HepG2 (cell line): ENCODE results near the gene C16orf54. TPM values are rescaled to one million over a fixed set of nuclear protein-coding genes. Genes with fewer than 3 reads are reported as not detected.

Source experiments
- FOXA1 ChIP-seq, 2 experiments: fragments of 450-650 bp in 1 of 2; sonication (generic) in 1 of 2; formaldehyde crosslinking in 1 of 2; IDR thresholded peaks; 2 replicates each; pipeline versions ENCODE4 v1.4.0 to v1.6.1; 2016 to 2020; ENCODE audit warnings: missing genetic modification reagents in 1 of 2
- GATAD2A ChIP-seq: IDR thresholded peaks from 2 replicates; pipeline ENCODE4 v1.6.1; 2016
- GFI1 ChIP-seq: sonication (generic); formaldehyde crosslinking; IDR thresholded peaks from 2 replicates; pipeline ENCODE4 v1.5.0; 2020; ENCODE audit warnings: missing genetic modification reagents, mild to moderate bottlenecking, borderline replicate concordance
- NFE2L1 ChIP-seq: sonication (generic); formaldehyde crosslinking; IDR thresholded peaks from 2 replicates; pipeline ENCODE4 v1.4.0; 2020; ENCODE audit warnings: missing genetic modification reagents, mild to moderate bottlenecking, borderline replicate concordance
- NFYB ChIP-seq: sonication (generic); formaldehyde crosslinking; IDR thresholded peaks from 2 replicates; pipeline ENCODE4 v1.4.0; 2020; ENCODE audit warnings: missing genetic modification reagents
- PITX1 ChIP-seq: sonication (generic); formaldehyde crosslinking; IDR thresholded peaks from 2 replicates; pipeline ENCODE4 v1.5.1; 2020; ENCODE audit warnings: mild to moderate bottlenecking, missing genetic modification reagents
- RAD21 ChIP-seq: fragments of 450-650 bp; formaldehyde crosslinking; IDR thresholded peaks from 2 replicates; pipeline ENCODE4 v1.5.0; 2020; ENCODE audit warnings: mild to moderate bottlenecking
- SIX1 ChIP-seq: sonication (generic); formaldehyde crosslinking; IDR thresholded peaks from 2 replicates; pipeline ENCODE4 v1.4.0; 2020; ENCODE audit warnings: missing genetic modification reagents, borderline replicate concordance
- SOX6 ChIP-seq, 2 experiments: fragments of 450-650 bp in 1 of 2; sonication (generic) in 1 of 2; formaldehyde crosslinking in 1 of 2; IDR thresholded peaks; 2 replicates each; pipeline versions ENCODE4 v1.4.0 to v1.6.1; 2017 to 2020; ENCODE audit warnings: antibody characterized with exemption in 1 of 2, mild to moderate bottlenecking in 1 of 2, missing genetic modification reagents in 1 of 2
- SYNCRIP ChIP-seq: fragments of 200-400 bp; formaldehyde crosslinking; IDR thresholded peaks from 2 replicates; pipeline ENCODE4 v1.6.1; 2018; ENCODE audit warnings: mild to moderate bottlenecking, low read depth, low read length; ENCODE audit not compliant: insufficient read depth
- THAP11 ChIP-seq: IDR thresholded peaks from 2 replicates; pipeline ENCODE4 v1.6.1; 2016; ENCODE audit warnings: missing biosample characterization, missing genetic modification reagents
- ZBTB20 ChIP-seq: sonication (generic); formaldehyde crosslinking; IDR thresholded peaks from 2 replicates; pipeline ENCODE4 v1.8.1; 2023; ENCODE audit warnings: missing genetic modification reagents, low read depth, mild to moderate bottlenecking, borderline replicate concordance
- ZNF263 ChIP-seq: sonication (generic); formaldehyde crosslinking; IDR thresholded peaks from 2 replicates; pipeline ENCODE4 v1.4.0; 2020; ENCODE audit warnings: missing genetic modification reagents
- ZNF343 ChIP-seq: sonication (generic); formaldehyde crosslinking; IDR thresholded peaks from 2 replicates; pipeline ENCODE4 v1.4.0; 2020; ENCODE audit warnings: mild to moderate bottlenecking, missing genetic modification reagents
- ZNF354B ChIP-seq: sonication (generic); formaldehyde crosslinking; IDR thresholded peaks from 2 replicates; pipeline ENCODE4 v1.8.0; 2022; ENCODE audit warnings: mild to moderate bottlenecking, missing genetic modification reagents
- ZNF781 ChIP-seq: sonication (generic); formaldehyde crosslinking; IDR thresholded peaks from 2 replicates; pipeline ENCODE4 v1.5.1; 2020; ENCODE audit warnings: borderline replicate concordance, mild to moderate bottlenecking, missing genetic modification reagents; ENCODE audit errors: not compliant biosample characterization
- ZNF878 ChIP-seq: sonication (generic); formaldehyde crosslinking; IDR thresholded peaks from 2 replicates; pipeline ENCODE4 v1.8.1; 2023; ENCODE audit warnings: mild to moderate bottlenecking, missing genetic modification reagents, moderate library complexity
- polyA plus RNA-seq, 8 experiments: library from polyadenylated mRNA; depleted of rRNA in 3 of 8; stranded (reverse) in 7 of 8; unstranded in 1 of 8; fragments of >200 nt; fragmentation: Illumina TruSeq in 4 of 8; extraction: Trizol in 4 of 8; gene quantifications; 2 replicates each; pipeline versions ENCODE4 v1.2.1 to v1.2.3, GENCODE V29; 2011 to 2016; ENCODE audit warnings: low read depth in 4 of 8, missing spikeins in 1 of 8, mixed read lengths in 1 of 8; ENCODE audit not compliant: insufficient read depth in 1 of 8
- total RNA-seq, 5 experiments: library from RNA; depleted of rRNA; stranded (reverse); fragments of >200 nt; fragmentation: Illumina TruSeq; extraction: Trizol; gene quantifications; 2 replicates each; pipeline ENCODE4 v1.2.3, GENCODE V29; 2016; ENCODE audit warnings: low read depth in 1 of 5
- TF ChIP-seq, protein P1 (sequence below): sonication (generic); formaldehyde crosslinking; IDR thresholded peaks from 2 replicates; pipeline ENCODE4 v1.5.0; 2020; ENCODE audit warnings: missing genetic modification reagents
- TF ChIP-seq, protein P2 (sequence below): sonication (generic); formaldehyde crosslinking; IDR thresholded peaks from 2 replicates; pipeline ENCODE4 v1.4.0; 2020; ENCODE audit warnings: mild to moderate bottlenecking, missing genetic modification reagents
- TF ChIP-seq, protein P3 (sequence below): sonication (generic); formaldehyde crosslinking; IDR thresholded peaks from 2 replicates; pipeline ENCODE4 v1.4.0; 2020; ENCODE audit warnings: missing genetic modification reagents
- TF ChIP-seq, protein P4 (sequence below): IDR thresholded peaks from 2 replicates; pipeline ENCODE4 v1.6.1; 2016; ENCODE audit warnings: missing compliant biosample characterization, missing genetic modification reagents, borderline replicate concordance
- TF ChIP-seq, protein P5 (sequence below): sonication (generic); formaldehyde crosslinking; IDR thresholded peaks from 2 replicates; pipeline ENCODE4 v1.4.0; 2020; ENCODE audit warnings: missing genetic modification reagents, borderline replicate concordance

The C16orf54 gene
- total and polyA plus RNA-seq, 2 of the 13 experiments (the other 11 are each of a cell fraction or from before 2014, with no cell fraction given), result not detected

DNA sequence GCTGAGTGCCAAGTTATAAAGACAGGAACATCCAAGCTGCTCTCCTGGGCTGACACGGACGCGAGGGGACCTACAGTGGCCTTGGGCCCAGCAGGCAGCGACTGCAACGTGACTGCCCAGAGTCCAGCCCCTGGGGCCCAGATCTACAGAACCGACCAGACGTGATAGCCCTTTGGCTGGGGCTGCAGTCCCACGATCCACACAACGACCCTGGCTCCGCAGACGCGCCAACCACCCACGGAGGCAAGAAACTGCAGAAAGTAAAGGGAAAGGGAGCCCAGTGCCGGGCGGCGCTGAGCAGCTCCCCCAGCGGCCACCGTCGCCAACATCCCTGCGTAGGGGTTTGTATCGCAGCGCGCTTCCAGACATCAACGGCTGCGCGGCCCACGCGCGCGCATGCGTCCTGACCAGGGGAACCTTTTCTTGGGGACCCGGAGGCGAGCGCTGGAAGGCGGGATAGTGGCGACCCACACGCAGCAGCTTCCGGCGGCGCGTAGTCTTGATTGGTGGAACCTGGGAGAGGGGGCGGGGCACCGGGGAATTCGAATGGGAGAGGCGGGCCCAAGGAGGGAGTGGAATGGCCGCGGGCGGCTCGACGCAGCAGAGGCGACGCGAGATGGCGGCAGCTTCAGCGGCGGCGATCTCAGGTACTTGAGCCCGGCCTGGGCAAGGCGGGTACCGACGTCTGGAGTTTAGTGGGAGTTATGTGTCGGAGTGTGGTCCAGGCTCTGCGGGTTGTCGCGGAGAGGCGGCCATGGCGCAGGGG is 44.6 kb upstream of the C16orf54 start, which contains the start of gene KIF22 (continued):
- TF ChIP-seq, protein P1, sequence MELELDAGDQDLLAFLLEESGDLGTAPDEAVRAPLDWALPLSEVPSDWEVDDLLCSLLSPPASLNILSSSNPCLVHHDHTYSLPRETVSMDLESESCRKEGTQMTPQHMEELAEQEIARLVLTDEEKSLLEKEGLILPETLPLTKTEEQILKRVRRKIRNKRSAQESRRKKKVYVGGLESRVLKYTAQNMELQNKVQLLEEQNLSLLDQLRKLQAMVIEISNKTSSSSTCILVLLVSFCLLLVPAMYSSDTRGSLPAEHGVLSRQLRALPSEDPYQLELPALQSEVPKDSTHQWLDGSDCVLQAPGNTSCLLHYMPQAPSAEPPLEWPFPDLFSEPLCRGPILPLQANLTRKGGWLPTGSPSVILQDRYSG (CRISPR knock-in tag), result no peak; the same call in none of the 2 replicates
- TF ChIP-seq ZBTB20 (peak; percentile 68; the same call in 1 of the 2 replicates), ZNF343 (no peak; the same call in 1 of the 2 replicates), THAP11 (CRISPR knock-in tag) (peak; percentile 93), GATAD2A (CRISPR knock-in tag) (peak; percentile 76), ZNF263 (CRISPR knock-in tag) (no peak; the same call in 1 of the 2 replicates), SOX6 (IDR thresholded peaks at IDR 0.05) (no peak), SOX6 (CRISPR knock-in tag; IDR thresholded peaks at IDR 0.05) (peak; percentile 79), SIX1 (CRISPR knock-in tag) (no peak), GFI1 (peak; percentile 84), SYNCRIP (no peak), NFYB (peak; percentile 99), PITX1 (CRISPR knock-in tag) (peak; percentile 79; the same call in 1 of the 2 replicates), NFE2L1 (CRISPR knock-in tag) (peak; percentile 84), FOXA1 (IDR thresholded peaks at IDR 0.05) (no peak), FOXA1 (CRISPR knock-in tag; IDR thresholded peaks at IDR 0.05) (peak; percentile 1; the same call in 1 of the 2 replicates), RAD21 (CRISPR knock-in tag) (peak; percentile 93), ZNF878 (CRISPR knock-in tag) (peak; percentile 96), ZNF781 (CRISPR knock-in tag) (peak; percentile 95), ZNF354B (CRISPR knock-in tag) (no peak)
- TF ChIP-seq, protein P2, sequence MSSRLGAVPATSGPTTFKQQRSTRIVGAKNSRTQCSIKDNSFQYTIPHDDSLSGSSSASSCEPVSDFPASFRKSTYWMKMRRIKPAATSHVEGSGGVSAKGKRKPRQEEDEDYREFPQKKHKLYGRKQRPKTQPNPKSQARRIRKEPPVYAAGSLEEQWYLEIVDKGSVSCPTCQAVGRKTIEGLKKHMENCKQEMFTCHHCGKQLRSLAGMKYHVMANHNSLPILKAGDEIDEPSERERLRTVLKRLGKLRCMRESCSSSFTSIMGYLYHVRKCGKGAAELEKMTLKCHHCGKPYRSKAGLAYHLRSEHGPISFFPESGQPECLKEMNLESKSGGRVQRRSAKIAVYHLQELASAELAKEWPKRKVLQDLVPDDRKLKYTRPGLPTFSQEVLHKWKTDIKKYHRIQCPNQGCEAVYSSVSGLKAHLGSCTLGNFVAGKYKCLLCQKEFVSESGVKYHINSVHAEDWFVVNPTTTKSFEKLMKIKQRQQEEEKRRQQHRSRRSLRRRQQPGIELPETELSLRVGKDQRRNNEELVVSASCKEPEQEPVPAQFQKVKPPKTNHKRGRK (CRISPR knock-in tag), result peak; percentile 64; the same call in 1 of the 2 replicates
- TF ChIP-seq, protein P3, sequence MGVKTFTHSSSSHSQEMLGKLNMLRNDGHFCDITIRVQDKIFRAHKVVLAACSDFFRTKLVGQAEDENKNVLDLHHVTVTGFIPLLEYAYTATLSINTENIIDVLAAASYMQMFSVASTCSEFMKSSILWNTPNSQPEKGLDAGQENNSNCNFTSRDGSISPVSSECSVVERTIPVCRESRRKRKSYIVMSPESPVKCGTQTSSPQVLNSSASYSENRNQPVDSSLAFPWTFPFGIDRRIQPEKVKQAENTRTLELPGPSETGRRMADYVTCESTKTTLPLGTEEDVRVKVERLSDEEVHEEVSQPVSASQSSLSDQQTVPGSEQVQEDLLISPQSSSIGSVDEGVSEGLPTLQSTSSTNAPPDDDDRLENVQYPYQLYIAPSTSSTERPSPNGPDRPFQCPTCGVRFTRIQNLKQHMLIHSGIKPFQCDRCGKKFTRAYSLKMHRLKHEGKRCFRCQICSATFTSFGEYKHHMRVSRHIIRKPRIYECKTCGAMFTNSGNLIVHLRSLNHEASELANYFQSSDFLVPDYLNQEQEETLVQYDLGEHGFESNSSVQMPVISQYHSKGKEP (CRISPR knock-in tag), result 0 out of 2 replicates have a peak, but pooled peaks have one; percentile 26
- TF ChIP-seq, protein P4, sequence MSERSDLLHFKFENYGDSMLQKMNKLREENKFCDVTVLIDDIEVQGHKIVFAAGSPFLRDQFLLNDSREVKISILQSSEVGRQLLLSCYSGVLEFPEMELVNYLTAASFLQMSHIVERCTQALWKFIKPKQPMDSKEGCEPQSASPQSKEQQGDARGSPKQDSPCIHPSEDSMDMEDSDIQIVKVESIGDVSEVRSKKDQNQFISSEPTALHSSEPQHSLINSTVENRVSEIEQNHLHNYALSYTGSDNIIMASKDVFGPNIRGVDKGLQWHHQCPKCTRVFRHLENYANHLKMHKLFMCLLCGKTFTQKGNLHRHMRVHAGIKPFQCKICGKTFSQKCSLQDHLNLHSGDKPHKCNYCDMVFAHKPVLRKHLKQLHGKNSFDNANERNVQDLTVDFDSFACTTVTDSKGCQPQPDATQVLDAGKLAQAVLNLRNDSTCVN (CRISPR knock-in tag), result peak; percentile 55; the same call in 1 of the 2 replicates
- TF ChIP-seq, protein P5, sequence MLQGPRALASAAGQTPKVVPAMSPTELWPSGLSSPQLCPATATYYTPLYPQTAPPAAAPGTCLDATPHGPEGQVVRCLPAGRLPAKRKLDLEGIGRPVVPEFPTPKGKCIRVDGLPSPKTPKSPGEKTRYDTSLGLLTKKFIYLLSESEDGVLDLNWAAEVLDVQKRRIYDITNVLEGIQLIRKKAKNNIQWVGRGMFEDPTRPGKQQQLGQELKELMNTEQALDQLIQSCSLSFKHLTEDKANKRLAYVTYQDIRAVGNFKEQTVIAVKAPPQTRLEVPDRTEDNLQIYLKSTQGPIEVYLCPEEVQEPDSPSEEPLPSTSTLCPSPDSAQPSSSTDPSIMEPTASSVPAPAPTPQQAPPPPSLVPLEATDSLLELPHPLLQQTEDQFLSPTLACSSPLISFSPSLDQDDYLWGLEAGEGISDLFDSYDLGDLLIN (CRISPR knock-in tag), result peak; percentile 60; the same call in 1 of the 2 replicates
